Measurements from ENCODE around the gene AIP. TPM values are rescaled to one million over a fixed set of nuclear protein-coding genes. Genes with fewer than 3 reads are reported as not detected.
A peak's percentile ranks its signal among the peaks of the same experiment; 100 is the strongest.
"Not testable (repeated sequence)": the region's sequence is repeated elsewhere in the genome, so short reads cannot be mapped to it uniquely, and the experiment has no call there.

AIP gene
- polyA plus RNA-seq, 4 donors, result 52.7 to 69.0 (median 65.4) TPM

GRCh38 chr11:67504005-67504949 is 21.5 kb downstream of the AIP start:
- DNase-seq (ENCODE audit: low read depth in 4 of 4, low spot score in 3 of 4), result no peak

GRCh38 chr11:67504950-67505581 is 22.2 kb downstream of the AIP start, which contains the start of gene PITPNM1:
PITPNM1 (minus strand) TSS chr11:67505363; CDS start chr11:67504180, 1,183 bp downstream.
- DNase-seq (ENCODE audit: low read depth in 4 of 4, low spot score in 3 of 4), result no peak

GRCh38 chr11:67505605-67506396 is 23.0 kb downstream of the AIP start:
- DNase-seq (ENCODE audit: low read depth in 4 of 4, low spot score in 3 of 4), result peak; percentile 65 to 78 (median 68)

- no peak for DNase-seq (ENCODE audit: low read depth in 4 of 4, low spot score in 3 of 4)
Observed at GRCh38 chr11:67506426-67507051, 23.7 kb downstream of the AIP start.

GRCh38 chr11:67507242-67507863 is 24.5 kb downstream of the AIP start:
- no peak for DNase-seq (ENCODE audit: low read depth in 4 of 4, low spot score in 3 of 4)

- DNase-seq (ENCODE audit: low read depth in 4 of 4, low spot score in 3 of 4), result peak; percentile 94 to 96 (median 96)
Observed at GRCh38 chr11:67507864-67508485, 25.1 kb downstream of the AIP start, which contains the start of gene CDK2AP2. CDK2AP2 (minus strand) TSS chr11:67508162; CDS start chr11:67508082, 80 bp downstream.

- DNase-seq (ENCODE audit: low read depth in 4 of 4, low spot score in 3 of 4), result peak; percentile 89 to 91 (median 90)
Observed at GRCh38 chr11:67508486-67509121, 25.8 kb downstream of the AIP start.

GRCh38 chr11:67510023-67510345 is 27.2 kb downstream of the AIP start:
- no peak for DNase-seq (ENCODE audit: low read depth in 4 of 4, low spot score in 3 of 4)

- not testable (repeated sequence) for DNase-seq (ENCODE audit: low read depth in 4 of 4, low spot score in 3 of 4)
Observed at GRCh38 chr11:67511558-67511957, 28.7 kb downstream of the AIP start.

GRCh38 chr11:67514116-67514515 is 31.3 kb downstream of the AIP start:
- no peak for DNase-seq (ENCODE audit: low read depth in 4 of 4, low spot score in 3 of 4)

- no peak for DNase-seq (ENCODE audit: low read depth in 4 of 4, low spot score in 3 of 4)
Observed at GRCh38 chr11:67516806-67517205, 34.0 kb downstream of the AIP start.

GRCh38 chr11:67517784-67518552 is 35.1 kb downstream of the AIP start:
- no peak for DNase-seq (ENCODE audit: low read depth in 4 of 4, low spot score in 3 of 4)

- no peak for DNase-seq (ENCODE audit: low read depth in 4 of 4, low spot score in 3 of 4)
Observed at GRCh38 chr11:67519726-67520125, 36.9 kb downstream of the AIP start.

- no peak for DNase-seq (ENCODE audit: low read depth in 4 of 4, low spot score in 3 of 4)
Observed at GRCh38 chr11:67520856-67521824, 38.3 kb downstream of the AIP start.

- no peak for DNase-seq (ENCODE audit: low read depth in 4 of 4, low spot score in 3 of 4)
Observed at GRCh38 chr11:67521924-67522323, 39.1 kb downstream of the AIP start.

GRCh38 chr11:67522338-67522737 is 39.5 kb downstream of the AIP start:
- DNase-seq (ENCODE audit: low read depth in 4 of 4, low spot score in 3 of 4), result no peak
